HTERT RPE-1 (cell line): ENCODE results near the gene CACNG5.
"Not testable (repeated sequence)": the region's sequence is repeated elsewhere in the genome, so short reads cannot be mapped to it uniquely, and the experiment has no call there.

Experiments
- in situ Hi-C: fragments of 300-500 bp; cut with MboI; formaldehyde crosslinking; loops from 4 replicates; pipeline ENCODE4 v1.14.3; 2020; ENCODE audit warnings: low sequenced_read_pairs

The CACNG5 gene

GRCh38 chr17:66903296-66903695 lies 68.4 kb downstream of the CACNG5 start:
- in situ Hi-C loops: not testable (repeated sequence)

- in situ Hi-C loops: no loop called here
These were observed 68.9 kb downstream of the CACNG5 start for GRCh38 chr17:66903781-66904180.

GRCh38 chr17:66904760-66905624 lies 70.1 kb downstream of the CACNG5 start:
- in situ Hi-C loops: no loop called here

GRCh38 chr17:66906321-66907278 lies 71.7 kb downstream of the CACNG5 start:
- in situ Hi-C loops: no loop called here

- in situ Hi-C loops: no loop called here
These were observed 75.0 kb downstream of the CACNG5 start for GRCh38 chr17:66909804-66910373.

- in situ Hi-C loops: no loop called here
These were observed 75.9 kb downstream of the CACNG5 start for GRCh38 chr17:66910651-66911285.

- in situ Hi-C loops: no loop called here
These were observed 80.3 kb downstream of the CACNG5 start for GRCh38 chr17:66915204-66915611.

- in situ Hi-C loops: no loop called here
These were observed 80.9 kb downstream of the CACNG5 start for GRCh38 chr17:66915792-66916191.

- in situ Hi-C loops: no loop called here
These were observed 82.0 kb downstream of the CACNG5 start for GRCh38 chr17:66916946-66917345.

GRCh38 chr17:66918896-66919295 lies 84.0 kb downstream of the CACNG5 start:
- in situ Hi-C loops: no loop called here

GRCh38 chr17:66920435-66920834 lies 85.5 kb downstream of the CACNG5 start:
- in situ Hi-C loops: no loop called here

GRCh38 chr17:66920950-66921349 lies 86.0 kb downstream of the CACNG5 start:
- in situ Hi-C loops: no loop called here

GRCh38 chr17:66923886-66924285 lies 89.0 kb downstream of the CACNG5 start:
- in situ Hi-C loops: no loop called here

GRCh38 chr17:66925811-66926500 lies 91.0 kb downstream of the CACNG5 start:
- in situ Hi-C loops: no loop called here

GRCh38 chr17:66928949-66929348 lies 94.0 kb downstream of the CACNG5 start:
- in situ Hi-C loops: no loop called here

GRCh38 chr17:66929591-66929990 lies 94.7 kb downstream of the CACNG5 start:
- in situ Hi-C loops: no loop called here

GRCh38 chr17:66930933-66931332 lies 96.0 kb downstream of the CACNG5 start:
- in situ Hi-C loops: no loop called here

GRCh38 chr17:66932311-66932710 lies 97.4 kb downstream of the CACNG5 start:
- in situ Hi-C loops: no loop called here

GRCh38 chr17:66934040-66934439 lies 99.1 kb downstream of the CACNG5 start:
- in situ Hi-C loops: no loop called here
